IPS-NIHi11 (cell line): ENCODE data around the gene C20orf202.
"Not testable (repeated sequence)": the region's sequence is repeated elsewhere in the genome, so short reads cannot be mapped to it uniquely, and the experiment has no call there.

Experiments used
- DNase-seq: peaks from one replicate; pipeline ENCODE4 v3.0.0; 2012; ENCODE audit warnings: mixed read lengths, low spot score

The C20orf202 gene

DNA sequence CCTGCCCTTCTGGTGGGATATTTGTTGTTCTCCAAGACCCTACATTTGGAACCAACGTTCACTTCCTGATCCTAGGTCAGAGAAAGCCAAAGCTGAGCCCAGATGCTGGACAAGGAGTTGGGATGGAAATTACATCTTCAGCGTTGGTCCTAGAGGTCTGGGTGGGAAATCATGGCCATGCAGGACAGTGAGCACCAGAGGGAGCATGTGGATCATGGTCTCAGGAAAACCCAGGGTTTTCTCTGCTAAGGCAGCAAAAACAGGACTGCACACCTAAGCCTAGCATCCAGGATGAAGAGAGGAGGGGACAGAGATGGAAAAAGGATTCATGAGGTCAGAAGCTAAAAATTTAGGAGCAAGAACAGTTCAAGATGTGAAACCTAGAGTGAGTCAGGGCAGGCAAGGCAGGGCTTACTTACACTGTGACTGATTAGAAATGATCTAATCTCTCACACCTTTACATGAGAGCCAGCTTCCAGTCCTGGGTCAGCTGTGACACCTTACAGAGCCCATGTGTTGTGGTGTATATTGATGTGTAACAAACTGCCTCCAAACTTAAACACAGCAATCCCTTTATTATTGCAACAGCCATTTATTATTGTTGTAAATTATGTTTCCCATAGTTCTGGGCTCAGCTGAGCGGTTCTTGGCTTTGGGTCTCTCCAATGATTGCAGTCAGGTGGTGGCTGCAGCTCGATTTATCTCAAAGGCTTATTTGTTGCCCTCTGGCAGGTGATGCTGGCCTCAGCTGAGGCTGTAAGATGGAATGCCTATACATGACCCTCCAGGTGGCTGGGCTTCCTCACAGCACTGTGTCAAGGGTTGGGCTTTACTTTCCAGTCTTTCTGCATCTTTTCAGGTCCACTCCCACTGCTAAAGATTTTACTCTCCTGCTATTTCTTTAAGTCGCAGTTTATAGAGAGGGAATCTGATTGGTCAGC is 6.5 kb downstream of the C20orf202 start:
- DNase-seq: no peak

- DNase-seq: no peak
Observed at GRCh38 chr20:1210501-1210900, 7.2 kb downstream of the C20orf202 start.

DNA sequence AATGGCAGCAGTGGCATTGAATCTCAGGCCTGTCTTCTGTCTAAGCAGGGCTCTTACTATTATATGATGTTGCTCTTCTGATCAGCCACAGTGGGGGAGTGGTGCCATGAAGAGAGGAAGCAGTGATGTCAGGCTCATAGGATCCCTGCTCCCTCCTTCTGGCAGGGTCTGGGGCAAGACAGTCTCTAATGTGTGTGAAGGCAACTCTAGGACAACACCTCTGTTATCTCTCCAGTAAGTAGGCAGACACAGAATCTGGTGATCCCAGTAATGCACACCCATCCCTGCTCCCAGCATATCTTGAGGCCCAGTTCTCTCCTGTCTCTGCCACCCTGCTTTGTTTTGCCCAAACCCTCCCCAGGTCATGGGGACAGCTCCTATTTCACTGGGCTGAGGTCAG is 8.8 kb downstream of the C20orf202 start:
- no peak for DNase-seq

DNA sequence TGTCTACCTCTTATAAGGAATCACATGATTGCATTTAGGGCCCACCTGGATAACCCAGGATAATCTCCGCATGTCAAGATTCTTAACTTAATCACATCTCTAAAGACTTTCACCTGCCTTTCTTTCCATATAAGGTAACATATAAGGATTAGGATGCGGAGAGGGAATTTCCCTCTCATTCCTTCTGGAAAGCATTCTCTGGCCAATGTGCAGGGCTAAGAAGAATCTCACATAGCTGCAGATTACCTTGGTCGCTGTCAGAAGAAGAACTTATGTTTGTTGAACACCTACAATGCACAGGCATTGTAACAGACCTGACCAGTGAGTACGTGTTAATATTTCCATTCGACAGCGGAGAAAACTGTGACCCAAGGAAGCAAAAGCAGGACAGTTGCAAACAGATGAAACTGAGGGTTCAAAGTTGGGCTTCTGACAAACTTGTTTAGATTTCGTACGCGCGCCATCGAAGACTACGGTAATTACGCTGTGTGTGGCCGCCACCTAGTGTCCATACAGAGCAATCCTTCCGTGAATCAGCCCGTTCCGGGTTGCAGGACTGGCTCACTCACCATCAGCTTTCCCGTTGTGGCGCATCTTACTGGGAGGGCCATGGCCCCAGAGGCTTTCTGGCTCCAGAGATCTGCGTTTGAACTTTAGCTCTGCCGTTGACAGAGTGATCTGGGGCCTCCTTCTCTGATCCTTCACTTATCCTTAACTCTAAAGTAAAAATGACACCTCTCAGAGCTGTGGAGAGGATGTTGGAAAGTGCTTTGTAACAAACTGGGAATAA is 9.5 kb downstream of the C20orf202 start:
- peak; percentile 74 for DNase-seq

DNA sequence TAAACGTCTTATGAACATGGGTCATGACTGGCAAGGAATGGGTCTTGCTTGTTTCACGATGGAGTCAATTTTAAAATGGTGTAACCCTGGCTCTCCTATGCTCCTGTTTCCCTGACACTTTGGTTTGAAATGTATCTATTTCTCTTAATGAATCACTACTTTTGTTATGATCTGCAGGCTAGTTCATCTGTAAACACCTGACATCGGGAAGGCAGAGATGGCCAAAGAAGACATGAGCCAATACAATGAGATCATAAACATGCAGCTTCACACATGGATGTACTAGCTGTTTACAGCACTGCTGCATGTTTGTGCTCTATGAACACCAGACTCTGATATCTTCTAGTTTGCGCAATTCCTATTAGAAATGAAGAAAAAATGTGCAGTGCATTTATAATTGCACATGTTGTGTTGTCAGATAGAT is 11.6 kb downstream of the C20orf202 start:
- DNase-seq: no peak

GRCh38 chr20:1215386-1216170 is 12.3 kb downstream of the C20orf202 start:
- no peak for DNase-seq

- not testable (repeated sequence) for DNase-seq
Observed at GRCh38 chr20:1216527-1217427, 13.5 kb downstream of the C20orf202 start.

DNA sequence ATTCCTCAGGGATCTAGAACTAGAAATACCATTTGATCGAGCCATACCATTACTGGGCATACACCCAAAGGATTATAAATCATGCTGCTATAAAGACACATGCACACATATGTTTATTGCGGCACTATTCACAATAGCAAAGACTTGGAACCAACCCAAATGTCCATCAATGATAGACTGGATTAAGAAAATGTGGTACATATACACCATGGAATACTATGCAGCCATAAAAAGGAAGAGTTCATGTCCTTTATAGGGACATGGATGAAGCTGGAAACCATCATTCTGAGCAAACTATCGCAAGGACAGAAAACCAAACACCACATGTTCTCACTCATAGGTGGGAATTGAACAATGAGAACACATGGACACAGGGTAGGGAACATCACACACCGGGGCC is 19.5 kb downstream of the C20orf202 start:
- not testable (repeated sequence) for DNase-seq

DNA sequence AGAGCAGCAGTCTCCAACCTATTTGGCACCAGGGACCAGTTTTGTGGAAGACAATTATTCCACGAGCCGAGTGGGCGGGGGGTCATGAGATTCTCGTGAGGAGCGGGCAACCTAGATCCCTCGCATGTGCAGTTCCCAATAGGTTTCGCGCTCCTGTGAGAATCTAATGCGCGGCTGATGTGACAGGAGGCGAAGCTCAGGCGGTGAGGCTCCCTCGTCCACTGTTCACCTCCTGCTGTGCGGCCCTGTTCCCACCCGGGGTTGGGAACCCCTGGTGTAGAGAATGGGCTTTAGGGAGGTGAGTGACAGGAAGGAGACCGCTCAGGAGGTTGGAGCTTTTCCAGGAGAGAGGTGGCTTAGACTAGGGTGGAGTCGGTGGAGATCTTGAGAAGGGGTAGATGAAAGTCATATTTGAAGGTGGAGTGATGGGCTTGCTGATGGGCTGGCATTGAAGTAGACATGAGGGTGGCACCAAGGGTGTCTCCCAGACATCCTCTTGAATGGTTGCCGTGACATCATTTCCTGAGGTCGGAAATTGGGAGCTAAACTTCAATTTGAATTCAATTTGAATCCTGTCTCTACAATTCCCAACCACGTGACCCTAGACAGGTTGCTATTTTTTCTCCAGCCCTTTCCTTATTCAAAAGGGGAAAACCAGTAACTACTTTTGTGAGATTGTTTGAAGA is 21.1 kb downstream of the C20orf202 start:
- DNase-seq: no peak

DNA sequence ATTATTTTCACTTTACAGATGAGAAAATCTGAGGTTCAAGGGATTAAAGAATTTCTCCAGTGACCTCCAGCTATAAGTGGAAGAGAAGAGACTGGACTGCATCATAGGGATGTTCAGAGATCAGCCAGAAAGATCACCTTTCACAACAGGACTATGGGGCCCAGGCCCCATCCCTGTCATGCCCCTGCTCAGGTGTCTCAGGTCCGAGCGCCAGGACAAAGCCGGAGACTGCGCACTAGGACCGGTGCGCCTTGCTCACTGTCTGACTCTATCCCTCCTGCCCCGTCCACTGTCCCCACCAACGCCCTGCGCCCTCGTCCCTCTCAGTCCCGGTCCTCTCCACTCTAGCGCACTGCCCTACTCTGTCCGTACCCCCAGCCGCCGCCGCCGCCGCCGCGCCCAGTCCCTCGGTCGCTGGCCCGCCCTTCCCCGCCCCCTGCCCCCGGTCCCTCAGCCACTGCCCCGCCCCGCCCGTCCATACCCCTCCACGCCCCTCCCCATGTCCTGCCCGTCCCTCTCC is 22.1 kb downstream of the C20orf202 start:
- DNase-seq: peak; percentile 99

DNA sequence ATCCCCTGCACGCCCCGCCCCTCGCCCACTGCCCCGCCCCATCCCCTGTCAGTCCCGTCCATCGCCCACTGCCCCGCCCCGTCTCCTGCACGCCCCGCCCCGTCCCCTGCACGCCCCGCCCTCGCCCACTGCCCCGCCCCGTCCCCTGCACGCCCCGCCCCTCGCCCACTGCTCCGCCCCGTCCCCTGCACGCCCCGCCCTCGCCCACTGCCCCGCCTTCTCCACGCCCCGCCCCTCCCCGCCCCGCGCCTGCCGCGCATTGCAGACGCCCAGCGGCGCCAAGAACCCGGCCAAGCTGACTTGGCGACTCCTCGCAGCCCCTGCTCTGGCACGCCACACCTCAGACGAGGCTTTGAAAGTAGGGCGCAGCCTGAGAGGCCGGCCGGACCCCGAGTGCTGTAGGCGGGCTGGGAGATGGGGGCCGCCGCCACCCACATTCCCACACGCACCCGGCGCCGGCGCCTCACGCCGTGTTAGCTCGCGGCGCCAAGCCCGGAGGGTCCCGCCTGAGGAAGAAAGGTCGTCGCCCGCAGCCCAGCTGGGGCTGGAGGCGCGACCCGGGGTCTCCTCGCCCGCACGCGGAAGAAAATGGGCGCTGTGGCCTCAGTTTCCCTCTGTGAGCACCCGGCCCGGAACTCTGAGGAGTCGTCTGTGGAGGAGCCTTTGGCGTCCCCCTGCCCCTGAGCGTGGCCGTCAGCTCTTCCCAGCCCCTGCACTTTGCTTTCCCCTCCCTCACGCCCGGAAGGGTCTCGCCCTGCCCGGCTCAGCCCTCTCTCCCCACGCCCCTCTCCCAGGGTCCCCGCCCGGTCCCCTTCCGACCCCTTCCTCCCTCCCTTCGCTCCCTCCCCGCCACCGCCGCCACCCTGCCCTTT is 22.8 kb downstream of the C20orf202 start, which contains the start of gene RAD21L1:
Gene RAD21L1 (plus strand): TSS at position 262 of the 872 bp plus-strand sequence. CDS start 2,410 bp downstream, outside the sequence.
- DNase-seq: peak; percentile 91

- no peak for DNase-seq
Observed at GRCh38 chr20:1229541-1229940, 26.3 kb downstream of the C20orf202 start.

DNA sequence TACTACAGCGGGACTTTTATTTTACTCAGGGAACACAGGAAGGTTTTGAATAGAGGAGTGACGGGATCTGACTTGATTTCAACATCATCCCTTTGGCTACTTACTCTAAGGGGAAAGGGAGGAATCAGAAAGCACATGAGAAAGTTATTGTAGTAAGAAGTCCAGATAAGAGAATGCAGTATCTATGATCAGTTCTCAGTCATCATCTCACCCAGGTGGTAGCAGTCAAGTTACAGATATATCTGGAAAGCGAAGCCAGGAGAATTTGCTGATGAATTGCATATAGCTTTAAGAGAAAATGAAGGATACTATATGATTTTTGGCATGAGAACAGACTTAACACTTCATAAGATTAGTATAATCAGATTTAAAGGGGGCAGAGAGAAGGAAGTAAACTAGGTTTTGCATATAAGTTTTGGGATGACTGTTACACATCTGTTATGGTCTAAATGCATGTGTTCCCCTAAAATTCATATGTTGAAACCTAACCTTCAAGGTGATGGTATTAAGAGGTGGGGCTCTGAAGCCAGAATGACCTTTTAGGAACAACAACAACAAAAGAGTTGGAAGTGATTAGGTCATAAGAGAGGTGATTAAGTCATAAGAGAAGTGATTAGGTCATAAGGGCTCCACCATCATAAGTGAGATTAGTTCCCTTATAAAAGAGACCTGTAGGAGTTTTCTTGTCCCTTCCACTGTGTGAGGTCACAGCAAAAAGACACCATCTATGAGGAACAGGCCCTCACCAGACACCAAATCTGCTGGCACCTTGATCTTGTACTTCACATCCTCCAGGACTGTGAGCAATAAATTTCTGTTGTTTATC is 29.2 kb downstream of the C20orf202 start:
- DNase-seq: no peak

DNA sequence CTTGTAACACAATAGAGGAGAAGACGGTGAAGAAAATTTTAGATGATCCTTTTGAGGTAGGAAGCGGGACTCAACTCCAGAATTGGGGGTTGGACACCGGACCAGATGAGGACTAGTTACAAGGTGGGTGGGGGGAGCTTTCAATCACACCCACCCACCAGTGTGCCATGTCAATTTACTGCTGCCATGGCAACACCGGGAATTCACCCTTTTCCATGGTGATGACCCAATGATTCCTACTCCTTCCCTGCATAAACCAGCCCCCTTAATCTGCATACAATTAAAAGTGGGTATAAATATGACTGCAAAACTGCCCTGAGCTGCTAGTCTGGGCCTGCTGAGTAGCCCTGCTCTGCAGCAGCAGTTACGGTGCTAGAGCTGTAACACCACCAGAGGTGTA is 37.3 kb downstream of the C20orf202 start:
- DNase-seq: no peak

DNA sequence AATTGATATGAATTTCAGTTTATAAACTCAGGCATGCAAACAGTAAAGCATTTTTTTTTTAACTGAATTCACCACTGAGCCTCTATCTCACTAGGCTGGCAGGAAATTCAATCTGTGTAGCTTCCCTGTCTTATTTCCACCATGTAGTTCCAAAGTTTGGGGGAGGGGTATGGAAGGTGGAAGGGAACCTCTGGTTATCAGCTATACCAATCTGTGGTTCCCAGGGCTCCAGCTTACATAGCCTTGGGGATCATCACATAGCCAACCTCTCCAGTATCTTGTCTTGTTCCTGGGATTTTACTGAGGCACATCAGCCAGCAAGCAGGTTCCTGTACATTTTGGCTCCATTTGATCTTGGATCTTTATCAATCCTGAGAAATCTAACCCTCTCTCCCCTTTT is 38.2 kb downstream of the C20orf202 start:
- DNase-seq: no peak

DNA sequence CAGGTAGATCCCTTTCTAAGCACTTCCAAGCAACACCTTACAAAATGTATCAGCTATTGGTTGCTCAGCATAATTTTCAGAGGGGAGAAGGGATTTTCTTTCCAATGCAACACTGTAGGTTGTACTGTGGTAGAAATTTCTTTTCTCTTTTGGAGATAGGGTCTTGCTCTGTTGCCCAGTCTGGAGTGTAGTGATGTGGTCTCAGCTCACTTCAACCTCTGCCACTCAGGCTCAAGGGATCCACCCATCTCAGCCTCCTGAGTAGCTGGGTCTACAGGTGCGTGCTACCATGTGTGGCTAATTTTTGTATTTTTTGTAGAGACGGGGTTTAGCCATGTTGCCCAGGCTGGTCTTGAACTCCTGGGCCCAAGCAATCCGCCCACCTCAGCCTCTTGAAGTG is 38.8 kb downstream of the C20orf202 start:
- no peak for DNase-seq

DNA sequence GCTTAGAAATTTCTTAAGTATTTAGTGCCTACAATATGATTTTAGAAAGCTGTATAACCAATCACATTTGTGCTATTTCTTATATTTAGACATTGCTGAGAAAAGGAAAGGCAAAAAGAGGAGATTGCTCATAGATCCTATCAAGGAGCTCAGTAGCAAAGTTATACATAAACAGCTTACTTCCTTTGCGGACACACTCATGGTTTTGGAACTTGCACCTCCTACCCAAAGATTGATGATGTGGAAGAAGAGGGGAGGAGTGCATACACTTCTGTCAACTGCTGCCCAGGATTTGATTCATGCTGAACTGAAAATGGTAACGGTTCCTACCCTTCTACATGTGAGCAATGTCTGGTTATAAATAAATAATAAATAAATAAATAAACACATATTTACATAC is 39.3 kb downstream of the C20orf202 start:
- DNase-seq: no peak

GRCh38 chr20:1245578-1245977 is 42.3 kb downstream of the C20orf202 start:
- no peak for DNase-seq
